ENCODE results near the gene KCNK5. TPM values are rescaled to one million over a fixed set of nuclear protein-coding genes. Genes with fewer than 3 reads are reported as not detected.

The KCNK5 gene
- total and polyA plus RNA-seq, 2 of the 8 experiments (the other 6 are each of a cell fraction or from before 2014, with no cell fraction given): 20.9 to 44.3 TPM

DNA sequence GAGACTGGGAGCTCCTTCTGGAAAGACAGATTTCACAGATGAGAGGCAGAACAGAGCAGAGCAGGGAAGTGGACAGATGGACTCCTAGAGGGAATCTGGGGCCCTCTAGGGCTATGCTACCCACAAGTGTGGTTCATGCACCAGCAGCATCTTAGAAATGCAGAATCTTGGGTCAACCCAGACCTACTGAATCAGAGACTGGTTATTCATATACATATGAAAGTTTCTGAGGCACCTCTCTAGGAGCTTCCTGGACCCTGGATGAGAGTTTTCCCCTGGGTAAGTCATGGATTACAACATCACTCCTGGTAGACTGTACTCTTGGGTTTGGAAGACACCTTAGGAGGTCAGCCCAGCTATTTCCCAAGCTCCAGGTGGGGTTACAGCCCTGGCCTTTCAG lies 58.9 kb downstream of the KCNK5 start:
- H2BK12ac ChIP-seq (ENCODE audit: low read depth, low read length): no peak overlapping the region
- no peak overlapping the region for H2AK5ac ChIP-seq (ENCODE audit: low read depth, low read length)
- no peak overlapping the region for H3K4me2 ChIP-seq (ENCODE audit: insufficient read depth in 1 of 2, low read depth in 2 of 2, low read length in 2 of 2)
- H3K79me1 ChIP-seq (ENCODE audit: low read depth, low read length): no peaks in the 10 kb centered on the region
- H3K14ac ChIP-seq (ENCODE audit: insufficient read length): no peak overlapping the region
- H3K18ac ChIP-seq (ENCODE audit: extremely low read depth, low read length): no peak overlapping the region
- no peak overlapping the region for H3K56ac ChIP-seq (replicated peaks; ENCODE audit: insufficient read length, low read depth, low read length)
- no peak overlapping the region for H3K4ac ChIP-seq (replicated peaks; ENCODE audit: insufficient read length, low read depth, low read length)
- no peaks in the 10 kb centered on the region for H3K4me1 ChIP-seq (replicated peaks in 1 of 4; ENCODE audit: control insufficient read depth in 3 of 4, insufficient read depth in 4 of 4, low read length in 3 of 4)
- H3K23ac ChIP-seq (ENCODE audit: insufficient read length): no peak overlapping the region
- DNase-seq (ENCODE audit: low read depth in 1 of 2, low spot score in 2 of 2) (no peak), FAIRE-seq (no peak)
- no peak overlapping the region for H4K91ac ChIP-seq (replicated peaks; ENCODE audit: insufficient read length, low read length)
- TF ChIP-seq PHF8 (conservative IDR thresholded peaks at IDR 0.05; ENCODE audit: low read depth, low read length) (no peak), GABPA (IDR thresholded peaks at IDR 0.05; ENCODE audit: borderline replicate concordance, insufficient read depth, low read length) (no peak), MAFK (IDR thresholded peaks at IDR 0.05; ENCODE audit: low read depth, low read length) (no peak), BRCA1 (IDR thresholded peaks at IDR 0.05; ENCODE audit: low read depth, low read length) (no peak), JUN (IDR thresholded peaks at IDR 0.05; ENCODE audit: low read depth, low read length) (no peak), POLR2AphosphoS5 (IDR thresholded peaks at IDR 0.05; ENCODE audit: low read depth, low read length) (no peak), SIRT6 (IDR thresholded peaks at IDR 0.05; ENCODE audit: low read length) (no peak), SRF (IDR thresholded peaks at IDR 0.05; ENCODE audit: low read depth, low read length) (no peak), EGR1 (IDR thresholded peaks at IDR 0.05; ENCODE audit: borderline replicate concordance, low read depth, low read length) (no peak), EP300 (IDR thresholded peaks at IDR 0.05; ENCODE audit: borderline replicate concordance in 1 of 2, low read depth in 2 of 2, low read length in 2 of 2) (no peak), TBP (IDR thresholded peaks at IDR 0.05; ENCODE audit: low read depth, low read length) (no peak), CEBPB (IDR thresholded peaks at IDR 0.05; ENCODE audit: low read depth, low read length) (no peak), KDM1A (IDR thresholded peaks at IDR 0.05; ENCODE audit: borderline replicate concordance, low read length) (no peak), TAF7 (optimal IDR thresholded peaks at IDR 0.05; ENCODE audit: borderline replicate concordance, low read depth, low read length) (no peak), POU5F1 (IDR thresholded peaks at IDR 0.05; ENCODE audit: low read depth, low read length) (no peak)
- TF ChIP-seq, protein P1, sequence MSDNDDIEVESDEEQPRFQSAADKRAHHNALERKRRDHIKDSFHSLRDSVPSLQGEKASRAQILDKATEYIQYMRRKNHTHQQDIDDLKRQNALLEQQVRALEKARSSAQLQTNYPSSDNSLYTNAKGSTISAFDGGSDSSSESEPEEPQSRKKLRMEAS (IDR thresholded peaks at IDR 0.05): no peak
- no peaks in the 10 kb centered on the region for H3K27me3 ChIP-seq (replicated peaks in 1 of 4; ENCODE audit: control insufficient read depth in 3 of 4, extremely low read depth in 1 of 4, insufficient read depth in 3 of 4, low read length in 3 of 4)
- no peak overlapping the region for H2AFZ ChIP-seq (ENCODE audit: low read length)
- no peak overlapping the region for H2BK15ac ChIP-seq (ENCODE audit: low read length)
- no peaks in the 10 kb centered on the region for H3K36me3 ChIP-seq (ENCODE audit: control insufficient read depth in 2 of 4, insufficient read depth in 4 of 4, low read length in 3 of 4)
- POLR2A ChIA-PET (ENCODE audit: partially characterized antibody): interaction anchor here (1.9 kb wide), 1 partner anchor 58 kb away, joined by 5 read pairs; no protein-coding TSS in a partner anchor
- no peak overlapping the region for H3K4me3 ChIP-seq (ENCODE audit: extremely low read depth in 1 of 4, insufficient read depth in 2 of 4, low read depth in 3 of 4, low read length in 4 of 4)
- H3K23me2 ChIP-seq (ENCODE audit: low read depth, low read length): no peaks in the 10 kb centered on the region
- no peaks in the 10 kb centered on the region for H3K79me2 ChIP-seq (ENCODE audit: control insufficient read depth in 1 of 2, insufficient read depth in 2 of 2, low read length in 2 of 2)
- H2BK20ac ChIP-seq (ENCODE audit: low read length): no peak overlapping the region
- no peak overlapping the region for H2BK120ac ChIP-seq (replicated peaks; ENCODE audit: low read depth, low read length)
- CTCF ChIA-PET (ENCODE audit: partially characterized antibody): interaction anchor here (0.7 to 16.2 kb wide), 6 partner anchors 11 to 136 kb away, joined by 3 to 656 read pairs (median 4); partner anchors contain the start of gene KCNK17
- H4K5ac ChIP-seq (ENCODE audit: insufficient read length, low read depth, low read length): no peak overlapping the region
- H4K20me1 ChIP-seq (replicated peaks in 1 of 2; ENCODE audit: control insufficient read depth in 1 of 2, insufficient read depth in 2 of 2, low read length in 2 of 2): no peaks in the 10 kb centered on the region
- H4K8ac ChIP-seq (ENCODE audit: extremely low read depth, insufficient read depth, low read length): no peak overlapping the region
- H2BK5ac ChIP-seq (ENCODE audit: low read depth, low read length): no peak overlapping the region
- no peak overlapping the region for H3K9ac ChIP-seq (replicated peaks in 1 of 4; ENCODE audit: extremely low read depth in 1 of 4, low read depth in 3 of 4, low read length in 3 of 4)
- no peak overlapping the region for H3K27ac ChIP-seq (ENCODE audit: low read depth, low read length)
- peaks cover 8 to 11% of the 10 kb centered on the region in 2 experiments for H3K9me3 ChIP-seq (ENCODE audit: insufficient read depth in 2 of 2, low read depth in 1 of 2, low read length in 1 of 2)
